HG03469 (cell line): ENCODE data around the gene AGAP5.

ENCODE experiments used
- ATAC-seq: cut with Tn5 transposase; IDR thresholded peaks from one replicate; pipeline ENCODE4 v1.9.1; 2021; ENCODE audit warnings: mild to moderate bottlenecking, moderate library complexity, moderate number of reproducible peaks; ENCODE audit not compliant: unreplicated experiment

AGAP5 gene

GRCh38 chr10:73629165-73629564 lies 68.7 kb downstream of the AGAP5 start:
- no peak for ATAC-seq

- no peak for ATAC-seq
Measured at GRCh38 chr10:73628405-73628804, 69.5 kb downstream of the AGAP5 start.

- no peak for ATAC-seq
Measured at GRCh38 chr10:73627300-73627699, 70.6 kb downstream of the AGAP5 start.

DNA sequence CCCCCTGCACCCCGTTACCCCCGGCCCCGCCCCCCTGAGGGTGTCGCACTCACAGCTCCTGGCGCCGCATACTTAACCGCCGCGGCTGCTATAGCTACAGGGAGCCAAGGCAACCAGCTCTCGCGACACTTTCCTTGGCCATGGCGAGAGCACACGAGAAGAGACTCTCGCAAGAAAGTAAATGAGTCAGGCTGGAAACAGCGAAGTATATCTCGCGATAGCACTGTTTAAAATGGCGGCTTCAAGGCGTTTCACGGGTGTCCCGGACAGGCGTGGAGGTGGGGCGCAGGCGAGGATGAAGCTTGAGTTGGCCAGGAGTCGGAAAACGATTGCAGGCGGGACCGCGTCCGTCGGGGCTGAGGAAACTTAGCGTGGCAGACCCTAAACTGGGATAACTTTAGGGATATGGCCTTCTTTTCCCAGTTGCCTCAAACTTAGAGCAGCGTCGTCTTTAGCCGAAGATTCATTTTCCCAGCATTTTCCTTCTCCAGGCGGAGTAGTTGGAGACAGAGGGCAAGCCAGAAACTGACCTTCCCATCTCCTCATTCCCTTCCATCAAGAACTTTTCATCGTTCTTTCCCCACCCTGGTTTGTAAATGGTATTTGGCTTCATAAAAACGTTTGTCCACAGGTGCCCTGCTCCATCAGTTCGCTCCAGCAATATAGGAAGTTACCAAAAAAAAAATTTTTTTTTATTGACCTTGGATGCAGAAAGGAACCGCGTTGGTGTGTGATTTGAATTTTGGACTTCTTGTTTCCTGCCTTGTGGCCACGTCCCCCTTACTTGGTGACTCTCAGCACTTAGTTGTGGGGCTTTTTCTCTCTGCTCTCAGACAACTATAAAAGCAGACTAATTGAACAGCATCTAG lies 71.8 kb downstream of the AGAP5 start:
- peak; percentile 93 for ATAC-seq

GRCh38 chr10:73625004-73625883 lies 72.7 kb downstream of the AGAP5 start:
- no peak for ATAC-seq
